GM19452 (cell line): Measurements from ENCODE around the gene SHH.

Source experiments
- ATAC-seq: cut with Tn5 transposase; IDR thresholded peaks from one replicate; pipeline ENCODE4 v1.9.1; 2021; ENCODE audit not compliant: unreplicated experiment

Gene SHH

GRCh38 chr7:155794196-155794595 lies 18.1 kb downstream of the SHH start:
- ATAC-seq: no peak

GRCh38 chr7:155793720-155794119 lies 18.5 kb downstream of the SHH start:
- no peak for ATAC-seq

- no peak for ATAC-seq
These were observed 19.2 kb downstream of the SHH start for GRCh38 chr7:155792999-155793560.

GRCh38 chr7:155792315-155792960 lies 19.8 kb downstream of the SHH start:
- ATAC-seq: no peak

GRCh38 chr7:155791836-155792235 lies 20.4 kb downstream of the SHH start:
- ATAC-seq: no peak

GRCh38 chr7:155791214-155791737 lies 21.0 kb downstream of the SHH start:
- no peak for ATAC-seq

- ATAC-seq: no peak
These were observed 21.6 kb downstream of the SHH start for GRCh38 chr7:155790666-155791065.

- no peak for ATAC-seq
These were observed 23.1 kb downstream of the SHH start for GRCh38 chr7:155789001-155789725.

- no peak for ATAC-seq
These were observed 23.7 kb downstream of the SHH start for GRCh38 chr7:155788616-155789000.

- no peak for ATAC-seq
These were observed 25.0 kb downstream of the SHH start for GRCh38 chr7:155787171-155787851.

GRCh38 chr7:155786491-155786890 lies 25.8 kb downstream of the SHH start:
- ATAC-seq: no peak

- no peak for ATAC-seq
These were observed 26.7 kb downstream of the SHH start for GRCh38 chr7:155785536-155785935.

- no peak for ATAC-seq
These were observed 29.8 kb downstream of the SHH start for GRCh38 chr7:155782466-155782865.

GRCh38 chr7:155781433-155781832 lies 30.8 kb downstream of the SHH start:
- ATAC-seq: no peak

GRCh38 chr7:155780884-155781283 lies 31.4 kb downstream of the SHH start:
- ATAC-seq: no peak

- ATAC-seq: no peak
These were observed 33.9 kb downstream of the SHH start for GRCh38 chr7:155778349-155778748.

GRCh38 chr7:155776606-155777005 lies 35.7 kb downstream of the SHH start:
- no peak for ATAC-seq

- no peak for ATAC-seq
These were observed 36.6 kb downstream of the SHH start for GRCh38 chr7:155775691-155776090.

- ATAC-seq: no peak
These were observed 37.3 kb downstream of the SHH start for GRCh38 chr7:155774947-155775346.

GRCh38 chr7:155773531-155773930 lies 38.7 kb downstream of the SHH start:
- ATAC-seq: no peak

GRCh38 chr7:155770241-155770640 lies 42.0 kb downstream of the SHH start:
- ATAC-seq: no peak

GRCh38 chr7:155769701-155770100 lies 42.6 kb downstream of the SHH start:
- ATAC-seq: no peak
